Effector memory CD4-positive, alpha-beta T cell (primary cell): ENCODE measurements around the gene HP1BP3.

Source experiments
- DNase-seq, 3 donors: peaks; one replicate each; pipeline ENCODE4 v3.0.0-alpha.2; 2020
- H3K27ac ChIP-seq: 2 replicates; pipeline ENCODE4 v1.7.0; 2013; ENCODE audit warnings: mild to moderate bottlenecking, low read length, moderate library complexity; ENCODE audit not compliant: insufficient read depth, poor library complexity, severe bottlenecking
- H3K27me3 ChIP-seq: replicated peaks from 2 replicates; pipeline ENCODE4 v1.7.0; 2013; ENCODE audit warnings: mild to moderate bottlenecking, low read length; ENCODE audit not compliant: insufficient read depth, control insufficient read depth, poor library complexity, severe bottlenecking
- H3K36me3 ChIP-seq: 2 replicates; pipeline ENCODE4 v1.7.0; 2013; ENCODE audit warnings: mild to moderate bottlenecking, low read length, moderate library complexity; ENCODE audit not compliant: control insufficient read depth, insufficient read depth
- H3K4me1 ChIP-seq: 2 replicates; pipeline ENCODE4 v1.7.0; 2013; ENCODE audit warnings: low read length, mild to moderate bottlenecking; ENCODE audit not compliant: control insufficient read depth, insufficient read depth, poor library complexity, severe bottlenecking
- H3K4me3 ChIP-seq: 2 replicates; pipeline ENCODE4 v1.7.0; 2013; ENCODE audit warnings: low read length, low read depth, mild to moderate bottlenecking; ENCODE audit not compliant: insufficient read depth, poor library complexity, severe bottlenecking
- H3K9me3 ChIP-seq: 2 replicates; pipeline ENCODE4 v1.7.0; 2013; ENCODE audit warnings: mild to moderate bottlenecking, low read length, moderate library complexity; ENCODE audit not compliant: control insufficient read depth

The HP1BP3 gene

DNA sequence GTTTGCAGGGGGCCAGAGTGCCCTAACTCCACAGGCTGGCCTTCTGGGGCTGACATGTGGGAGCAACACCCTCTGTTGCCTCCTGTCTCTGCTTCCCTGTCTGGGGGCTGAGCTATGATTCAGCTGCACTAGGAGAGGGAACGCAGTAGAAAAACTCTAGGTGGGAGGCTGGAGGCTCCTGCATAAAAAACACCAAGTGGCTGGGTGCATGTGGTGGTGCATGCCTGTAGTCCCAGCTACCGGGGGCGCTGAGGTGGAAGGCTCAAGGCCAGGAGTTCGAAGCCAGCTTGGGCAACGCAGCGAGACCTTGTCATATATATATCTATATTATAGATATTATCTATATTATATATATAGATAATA lies 74.9 kb downstream of the HP1BP3 start:
- no peak for DNase-seq
- no peaks in the 10 kb centered on the region for H3K9me3 ChIP-seq
- no peak overlapping the region for H3K27ac ChIP-seq
- no peaks in the 10 kb centered on the region for H3K36me3 ChIP-seq
- H3K4me3 ChIP-seq, result no peak overlapping the region
- peaks cover under 1% of the 10 kb centered on the region for H3K4me1 ChIP-seq
- no peaks in the 10 kb centered on the region for H3K27me3 ChIP-seq

DNA sequence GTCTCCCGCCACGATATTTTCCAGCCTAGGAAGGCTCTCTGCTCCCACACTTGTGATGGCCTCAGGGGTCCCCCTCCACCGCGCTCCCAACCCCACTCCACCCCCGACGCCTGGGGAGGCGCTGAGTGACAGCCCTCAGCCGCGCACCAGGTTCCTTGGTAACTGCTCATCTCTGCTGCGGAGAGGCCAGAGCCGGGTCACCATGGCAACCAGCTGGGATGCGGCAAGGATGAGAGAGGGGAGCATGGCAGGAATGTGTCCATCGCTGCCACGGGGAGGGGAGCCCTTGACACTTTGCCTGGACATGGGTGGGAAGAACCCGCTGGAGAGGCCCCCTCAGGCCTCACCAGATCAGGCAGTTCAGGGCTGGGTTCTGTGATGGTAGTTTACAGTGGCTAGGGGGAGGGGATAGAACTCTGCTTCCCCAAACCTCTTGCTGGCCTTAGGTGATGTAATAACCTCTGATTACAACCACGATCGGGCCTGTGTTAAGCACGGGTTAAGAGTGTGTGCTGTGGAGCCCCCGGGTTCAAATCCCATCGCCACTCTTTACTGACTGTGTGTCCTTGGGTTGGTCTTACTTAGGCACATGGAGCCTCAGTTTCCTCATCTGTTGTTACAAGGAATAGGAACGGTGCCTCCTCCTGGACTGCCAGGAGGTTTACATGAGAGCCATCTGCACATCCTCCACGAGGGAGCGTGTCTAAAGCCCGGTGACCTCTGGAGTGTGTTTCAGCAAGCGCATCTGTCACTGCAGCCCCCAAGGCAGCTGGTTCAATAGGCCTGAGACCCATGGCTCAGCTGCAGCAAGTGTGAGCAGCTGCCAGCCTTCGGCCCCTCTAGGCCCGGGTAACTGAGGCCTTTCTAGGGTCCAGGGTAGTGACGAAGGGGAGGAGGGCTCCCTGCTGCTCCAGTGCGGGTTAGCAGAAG lies 75.6 kb downstream of the HP1BP3 start:
- no peaks in the 10 kb centered on the region for H3K36me3 ChIP-seq
- H3K4me1 ChIP-seq, result no peaks in the 10 kb centered on the region
- no peak for DNase-seq
- no peaks in the 10 kb centered on the region for H3K27me3 ChIP-seq
- H3K4me3 ChIP-seq, result no peak overlapping the region
- H3K9me3 ChIP-seq, result no peaks in the 10 kb centered on the region
- no peak overlapping the region for H3K27ac ChIP-seq

DNA sequence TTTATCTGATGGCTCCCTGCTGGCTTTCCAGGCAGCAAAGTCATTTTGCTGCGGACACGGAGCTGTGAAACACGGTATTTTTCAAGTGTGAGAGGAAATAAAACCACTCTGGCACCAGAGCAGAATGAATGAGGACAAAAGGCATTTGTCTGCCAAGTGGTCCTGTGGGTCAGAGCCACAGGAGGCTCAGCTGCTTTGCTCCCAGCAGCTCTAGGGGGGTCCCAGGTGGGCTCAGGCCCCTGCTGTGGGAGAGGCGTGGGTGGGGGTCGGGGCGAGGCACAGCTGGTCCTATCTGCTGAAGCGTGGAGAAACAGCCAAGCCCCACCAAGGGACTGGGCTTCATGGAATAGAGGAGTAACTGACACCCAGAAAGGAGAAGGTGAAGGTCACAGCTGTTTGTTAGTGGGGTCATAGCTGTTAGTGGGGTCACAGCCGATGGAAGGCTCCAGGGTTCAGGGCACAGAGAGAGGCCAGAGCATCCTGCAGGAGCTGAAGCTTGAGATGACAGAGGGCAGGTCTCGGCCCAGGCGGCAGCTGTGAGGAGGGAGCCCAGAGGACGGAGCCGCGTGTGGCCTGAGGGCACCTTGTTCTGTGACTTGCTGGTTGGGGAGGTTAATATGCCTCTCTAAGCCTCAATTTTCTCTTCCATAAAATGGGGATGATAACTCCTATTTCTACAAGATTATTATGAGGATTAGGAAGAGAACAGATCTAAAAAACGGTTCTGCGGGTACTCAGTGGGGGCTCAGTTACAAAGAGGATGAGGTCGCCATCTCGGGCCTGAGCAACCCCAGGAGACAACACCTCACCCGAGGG lies 76.4 kb downstream of the HP1BP3 start:
- no peaks in the 10 kb centered on the region for H3K9me3 ChIP-seq
- H3K4me3 ChIP-seq, result no peak overlapping the region
- no peaks in the 10 kb centered on the region for H3K27me3 ChIP-seq
- no peak overlapping the region for H3K27ac ChIP-seq
- DNase-seq, result no peak
- H3K36me3 ChIP-seq, result no peaks in the 10 kb centered on the region
- no peaks in the 10 kb centered on the region for H3K4me1 ChIP-seq

DNA sequence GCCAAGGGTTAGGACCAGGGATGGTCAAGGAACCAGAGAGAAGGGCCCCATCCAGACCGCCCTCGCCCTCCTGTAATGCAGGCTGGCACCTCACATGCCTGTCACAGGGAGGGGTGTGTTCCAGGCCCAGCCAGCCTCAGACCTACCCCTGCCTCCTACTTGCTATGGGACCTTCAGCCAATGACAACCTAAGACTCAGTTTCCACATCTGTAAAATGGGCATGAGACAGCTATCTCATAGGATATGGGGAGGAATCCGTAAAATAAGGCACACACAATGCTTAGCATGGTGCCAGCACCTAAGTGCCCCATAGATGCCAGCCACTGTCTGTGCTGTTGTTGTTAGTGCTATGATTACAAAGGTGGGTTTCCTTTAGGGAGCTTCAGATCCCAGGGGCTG lies 77.2 kb downstream of the HP1BP3 start:
- H3K4me3 ChIP-seq, result no peak overlapping the region
- H3K27me3 ChIP-seq, result no peaks in the 10 kb centered on the region
- H3K9me3 ChIP-seq, result no peaks in the 10 kb centered on the region
- DNase-seq, result no peak
- no peaks in the 10 kb centered on the region for H3K4me1 ChIP-seq
- no peak overlapping the region for H3K27ac ChIP-seq
- H3K36me3 ChIP-seq, result no peaks in the 10 kb centered on the region

DNA sequence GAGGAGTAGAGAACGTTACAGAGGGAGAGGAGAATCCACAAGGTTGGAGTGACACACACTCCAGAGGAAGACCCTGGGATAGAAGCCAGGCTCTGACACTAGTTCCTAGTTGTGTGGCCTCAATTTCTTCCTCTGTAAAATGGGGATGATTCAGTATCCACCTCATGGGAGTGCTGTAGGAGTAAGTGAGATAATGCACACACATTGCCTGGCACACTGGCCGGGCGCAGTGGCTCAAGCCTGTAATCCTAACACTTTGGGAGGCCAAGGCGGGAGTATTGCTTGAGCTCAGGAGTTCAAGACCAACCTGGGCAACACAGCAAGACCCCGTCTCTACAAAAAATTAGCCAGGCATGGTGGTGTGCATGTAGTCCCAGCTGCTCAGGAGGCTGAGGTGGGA lies 78.2 kb downstream of the HP1BP3 start:
- no peaks in the 10 kb centered on the region for H3K9me3 ChIP-seq
- H3K36me3 ChIP-seq, result no peaks in the 10 kb centered on the region
- no peak for DNase-seq
- H3K4me1 ChIP-seq, result no peaks in the 10 kb centered on the region
- H3K4me3 ChIP-seq, result no peak overlapping the region
- no peaks in the 10 kb centered on the region for H3K27me3 ChIP-seq
- no peak overlapping the region for H3K27ac ChIP-seq

DNA sequence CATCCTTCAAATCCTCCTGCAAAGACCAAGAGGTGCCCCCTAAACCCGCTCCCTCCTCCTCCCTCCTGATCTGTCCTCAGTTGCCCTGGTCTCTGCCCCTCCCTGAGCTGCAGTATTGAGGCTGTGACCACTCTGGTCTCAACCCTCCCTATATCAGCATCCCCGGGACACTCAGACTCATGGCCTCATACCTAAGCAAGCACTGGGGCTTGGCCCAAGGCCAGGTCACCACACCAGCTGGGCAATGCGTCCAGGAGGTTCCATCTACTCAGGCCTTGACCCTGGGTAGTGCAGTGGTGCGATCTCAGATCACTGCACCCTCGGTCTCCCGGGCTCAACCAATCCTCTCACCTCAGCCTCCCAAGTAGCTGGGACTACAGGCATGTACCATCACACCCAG lies 79.0 kb downstream of the HP1BP3 start:
- Histone ChIP-seq H3K27me3 (no peaks in the 10 kb centered on the region), H3K9me3 (no peaks in the 10 kb centered on the region), H3K27ac (no peak overlapping the region), H3K4me1 (no peaks in the 10 kb centered on the region), H3K4me3 (no peak overlapping the region), H3K36me3 (no peaks in the 10 kb centered on the region)
- DNase-seq, result no peak

DNA sequence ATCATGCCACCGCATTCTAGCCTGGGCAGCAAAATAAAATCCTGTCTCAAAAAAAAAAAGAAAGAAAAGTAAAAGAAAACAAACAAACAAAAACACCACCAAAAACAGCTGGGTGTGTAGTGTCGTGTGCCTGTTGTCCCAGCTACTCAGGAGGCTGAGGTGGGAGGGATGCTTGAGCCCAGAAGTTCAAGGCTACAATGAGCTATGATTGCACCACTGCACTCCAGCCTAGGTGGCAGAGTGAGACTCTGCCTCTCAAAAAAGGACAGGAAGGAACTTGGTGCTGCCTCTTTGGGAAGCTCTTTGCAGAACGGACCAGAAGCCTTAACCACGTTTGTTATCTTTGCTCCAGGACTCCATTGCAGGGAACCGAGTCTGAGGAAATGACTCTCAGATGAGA lies 80.3 kb downstream of the HP1BP3 start:
- no peak overlapping the region for H3K27ac ChIP-seq
- H3K4me1 ChIP-seq, result no peaks in the 10 kb centered on the region
- H3K36me3 ChIP-seq, result no peaks in the 10 kb centered on the region
- no peak overlapping the region for H3K4me3 ChIP-seq
- DNase-seq, result no peak
- H3K27me3 ChIP-seq, result no peaks in the 10 kb centered on the region
- H3K9me3 ChIP-seq, result no peaks in the 10 kb centered on the region

DNA sequence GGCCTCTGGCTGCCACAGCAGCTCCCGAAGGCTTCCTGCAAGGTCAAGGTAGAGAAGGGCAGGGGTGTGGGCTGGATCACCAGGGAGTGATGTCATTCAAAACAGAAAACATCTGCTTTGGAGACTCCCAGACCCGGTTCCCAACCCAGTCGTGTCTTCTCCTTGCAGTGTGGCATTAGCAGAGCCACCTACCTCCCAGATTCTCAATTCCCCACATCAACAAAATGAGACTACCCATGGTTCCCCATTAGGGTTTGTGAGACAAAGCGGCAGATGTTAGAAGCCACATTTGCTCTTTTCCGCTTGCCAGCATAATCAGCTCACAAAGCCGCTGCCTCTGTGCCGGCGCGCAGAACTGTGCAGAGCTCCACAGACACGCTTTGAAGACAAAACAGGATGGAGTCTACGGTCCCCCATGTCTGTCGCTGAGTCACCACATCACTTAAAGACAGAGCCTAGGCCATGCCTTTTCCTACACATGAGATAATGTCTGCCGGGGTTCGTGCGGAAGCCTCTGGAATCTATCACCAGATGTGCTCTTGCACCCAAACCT lies 81.8 kb downstream of the HP1BP3 start:
- H3K36me3 ChIP-seq, result no peaks in the 10 kb centered on the region
- DNase-seq, result no peak
- H3K4me1 ChIP-seq, result no peaks in the 10 kb centered on the region

DNA sequence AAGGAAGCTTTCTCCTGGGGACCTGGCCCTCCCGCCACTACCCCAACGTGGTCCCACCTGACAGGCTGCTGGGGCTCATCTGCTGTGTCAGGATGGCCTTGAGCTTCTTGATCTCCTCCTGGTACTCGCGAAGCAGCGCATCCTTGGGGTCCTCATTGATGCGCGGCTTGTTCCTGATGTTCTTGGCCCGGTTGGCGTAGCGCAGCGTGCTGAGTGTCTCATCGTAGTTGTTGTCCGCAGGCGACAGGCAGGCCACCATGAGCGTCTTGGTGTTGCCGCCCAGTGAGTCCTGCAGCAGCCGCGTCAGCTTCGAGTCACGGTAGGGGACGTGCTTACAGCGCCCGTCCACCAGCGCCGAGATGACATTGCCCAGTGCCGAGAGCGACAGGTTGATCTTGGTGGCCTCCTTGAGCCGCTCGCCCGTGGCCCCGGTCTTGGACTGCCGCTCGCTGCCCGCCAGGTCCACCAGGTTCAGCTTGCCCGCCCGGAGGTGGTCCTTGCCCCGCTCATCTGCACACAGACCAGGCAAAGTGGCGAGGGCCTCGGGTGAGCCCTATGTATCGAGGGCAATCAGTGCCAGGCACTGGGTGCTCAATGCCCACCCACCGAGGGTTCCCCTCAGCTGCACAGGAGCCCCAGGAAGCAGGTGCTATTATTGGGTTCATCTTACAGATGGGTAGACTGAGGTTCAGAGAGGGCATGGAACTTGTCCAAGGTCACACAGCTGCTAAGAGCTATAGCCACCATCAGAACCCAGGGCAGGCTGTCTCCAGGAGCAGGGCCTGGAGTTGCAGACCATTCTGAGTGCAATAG lies 82.5 kb downstream of the HP1BP3 start:
- Histone ChIP-seq H3K27me3 (no peaks in the 10 kb centered on the region), H3K36me3 (no peaks in the 10 kb centered on the region), H3K4me3 (no peak overlapping the region), H3K9me3 (no peaks in the 10 kb centered on the region), H3K4me1 (no peaks in the 10 kb centered on the region), H3K27ac (no peak overlapping the region)
- DNase-seq, result no peak

More for the DNA sequence above, 81.8 kb downstream of the HP1BP3 start:
- no peak overlapping the region for H3K27ac ChIP-seq
- no peak overlapping the region for H3K4me3 ChIP-seq
- no peaks in the 10 kb centered on the region for H3K9me3 ChIP-seq
- no peaks in the 10 kb centered on the region for H3K27me3 ChIP-seq
